Tibial nerve (tissue), 4 donors: ENCODE measurements around the gene MESP2. TPM values are rescaled to one million over a fixed set of nuclear protein-coding genes. Genes with fewer than 3 reads are reported as not detected.

Source experiments
- DNase-seq, 2 donors: peaks; one replicate each; pipeline ENCODE4 v3.0.0-alpha.2; 2019; ENCODE audit warnings: low spot score in 2 of 2
- H3K27ac ChIP-seq, 4 donors: fragments of 200-600 bp; sonication (generic) in 3 of 4; one replicate each; pipeline ENCODE4 v1.5.1; 2017 to 2019; ENCODE audit warnings: mild to moderate bottlenecking in 1 of 4
- H3K27me3 ChIP-seq, 2 donors: fragments of 200-600 bp; sonication (generic) in 1 of 2; one replicate each; pipeline versions ENCODE4 v1.5.1 to v1.6.0; 2017 to 2019
- H3K36me3 ChIP-seq, 3 donors: fragments of 200-600 bp; sonication (generic); one replicate each; pipeline ENCODE4 v1.5.1; 2018 to 2019
- H3K4me1 ChIP-seq, 4 donors: fragments of 200-600 bp; sonication (generic) in 3 of 4; one replicate each; pipeline ENCODE4 v1.5.1; 2017 to 2019
- H3K4me3 ChIP-seq, 4 donors: fragments of 200-600 bp; sonication (generic) in 3 of 4; one replicate each; pipeline ENCODE4 v1.5.1; 2017 to 2019; ENCODE audit warnings: mild to moderate bottlenecking in 1 of 4, moderate library complexity in 1 of 4
- H3K9me3 ChIP-seq, 4 donors: fragments of 200-600 bp; sonication (generic) in 3 of 4; one replicate each; pipeline ENCODE4 v1.5.1; 2017 to 2019
- EP300 ChIP-seq, 2 donors: sonication (generic); formaldehyde crosslinking; IDR thresholded peaks; one replicate each; pipeline ENCODE4 v1.6.1; 2017; ENCODE audit warnings: antibody characterized with exemption in 2 of 2, mild to moderate bottlenecking in 1 of 2
- POLR2A ChIP-seq, 2 donors: fragments of 450-650 bp; IDR thresholded peaks; one replicate each; pipeline ENCODE4 v1.6.1; 2017; ENCODE audit warnings: antibody characterized with exemption in 2 of 2, mild to moderate bottlenecking in 2 of 2, moderate library complexity in 2 of 2
- WGBS, 2 donors: methylation state at CpG; one replicate each; pipeline ENCODE4 v1.1.5; 2018; 5-methylcytosine and 5-hydroxymethylcytosine counted together
- total RNA-seq, 4 donors: library from RNA; depleted of rRNA; stranded (reverse); fragments of >200 nt; gene quantifications; one replicate each; pipeline ENCODE4 v1.1.0, GENCODE V29; 2016
- TF ChIP-seq, protein P1 (sequence below), 5 experiments: fragments of 200-600 bp in 3 of 5; fragments of 450-650 bp in 2 of 5; sonication (generic) in 3 of 5; IDR thresholded peaks; one replicate each; pipeline ENCODE4 v1.5.1; 2016 to 2019; ENCODE audit warnings: antibody characterized with exemption in 5 of 5, mild to moderate bottlenecking in 3 of 5, moderate library complexity in 2 of 5

The MESP2 gene, protein sequence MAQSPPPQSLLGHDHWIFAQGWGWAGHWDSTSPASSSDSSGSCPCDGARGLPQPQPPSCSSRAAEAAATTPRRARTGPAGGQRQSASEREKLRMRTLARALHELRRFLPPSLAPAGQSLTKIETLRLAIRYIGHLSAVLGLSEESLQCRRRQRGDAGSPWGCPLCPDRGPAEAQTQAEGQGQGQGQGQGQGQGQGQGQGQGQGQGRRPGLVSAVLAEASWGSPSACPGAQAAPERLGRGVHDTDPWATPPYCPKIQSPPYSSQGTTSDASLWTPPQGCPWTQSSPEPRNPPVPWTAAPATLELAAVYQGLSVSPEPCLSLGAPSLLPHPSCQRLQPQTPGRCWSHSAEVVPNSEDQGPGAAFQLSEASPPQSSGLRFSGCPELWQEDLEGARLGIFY
- 1 to 10 TPM in 1 of 4 donors, not detected in 3; 1.5 TPM for total RNA-seq

DNA sequence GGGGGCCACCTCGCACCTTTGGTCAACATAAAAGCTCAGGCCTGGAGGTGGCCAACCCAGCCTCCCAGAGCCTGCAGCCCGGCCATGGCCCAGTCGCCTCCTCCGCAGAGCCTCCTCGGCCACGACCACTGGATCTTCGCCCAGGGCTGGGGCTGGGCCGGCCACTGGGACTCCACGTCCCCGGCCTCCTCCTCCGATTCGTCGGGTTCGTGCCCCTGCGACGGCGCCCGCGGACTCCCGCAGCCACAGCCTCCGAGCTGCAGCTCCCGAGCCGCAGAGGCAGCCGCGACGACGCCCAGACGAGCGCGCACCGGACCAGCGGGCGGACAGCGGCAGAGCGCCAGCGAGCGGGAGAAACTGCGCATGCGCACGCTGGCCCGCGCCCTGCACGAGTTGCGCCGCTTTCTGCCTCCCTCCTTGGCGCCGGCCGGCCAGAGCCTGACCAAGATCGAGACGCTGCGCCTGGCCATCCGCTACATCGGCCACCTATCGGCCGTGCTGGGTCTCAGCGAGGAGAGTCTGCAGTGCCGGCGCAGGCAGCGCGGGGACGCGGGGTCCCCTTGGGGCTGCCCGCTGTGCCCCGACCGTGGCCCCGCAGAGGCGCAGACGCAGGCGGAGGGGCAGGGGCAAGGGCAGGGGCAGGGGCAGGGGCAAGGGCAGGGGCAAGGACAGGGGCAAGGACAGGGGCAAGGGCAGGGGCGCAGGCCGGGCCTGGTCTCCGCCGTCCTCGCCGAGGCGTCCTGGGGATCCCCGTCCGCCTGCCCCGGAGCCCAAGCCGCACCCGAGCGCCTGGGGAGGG is at the start of gene MESP2:
TSS of gene MESP2 (plus strand) at position 59 of the 799 bp plus-strand sequence. CDS start at position 85, 26 bp downstream.
- peak within 1 kb of the TSS; percentile 31 to 57 (median 50) for H3K4me3 ChIP-seq
- peak within 1 kb of the TSS in 3 of 4 donors; percentile 14 to 74 (median 60) for H3K27ac ChIP-seq
- no peaks in the 10 kb centered on the region for H3K27me3 ChIP-seq
- peak; percentile 66 to 72 for DNase-seq
- no peaks in the 10 kb centered on the region for H3K9me3 ChIP-seq
- H3K36me3 ChIP-seq: no peaks in the 10 kb centered on the region
- peaks cover 0 to 18% (median 6%) of the 10 kb centered on the region in 4 donors for H3K4me1 ChIP-seq
- TF ChIP-seq EP300 (IDR thresholded peaks at IDR 0.05) (peak in 1 of 2 donors; percentile 41), POLR2A (IDR thresholded peaks at IDR 0.05) (peak in 1 of 2 donors; percentile 41)
- TF ChIP-seq, protein P1, sequence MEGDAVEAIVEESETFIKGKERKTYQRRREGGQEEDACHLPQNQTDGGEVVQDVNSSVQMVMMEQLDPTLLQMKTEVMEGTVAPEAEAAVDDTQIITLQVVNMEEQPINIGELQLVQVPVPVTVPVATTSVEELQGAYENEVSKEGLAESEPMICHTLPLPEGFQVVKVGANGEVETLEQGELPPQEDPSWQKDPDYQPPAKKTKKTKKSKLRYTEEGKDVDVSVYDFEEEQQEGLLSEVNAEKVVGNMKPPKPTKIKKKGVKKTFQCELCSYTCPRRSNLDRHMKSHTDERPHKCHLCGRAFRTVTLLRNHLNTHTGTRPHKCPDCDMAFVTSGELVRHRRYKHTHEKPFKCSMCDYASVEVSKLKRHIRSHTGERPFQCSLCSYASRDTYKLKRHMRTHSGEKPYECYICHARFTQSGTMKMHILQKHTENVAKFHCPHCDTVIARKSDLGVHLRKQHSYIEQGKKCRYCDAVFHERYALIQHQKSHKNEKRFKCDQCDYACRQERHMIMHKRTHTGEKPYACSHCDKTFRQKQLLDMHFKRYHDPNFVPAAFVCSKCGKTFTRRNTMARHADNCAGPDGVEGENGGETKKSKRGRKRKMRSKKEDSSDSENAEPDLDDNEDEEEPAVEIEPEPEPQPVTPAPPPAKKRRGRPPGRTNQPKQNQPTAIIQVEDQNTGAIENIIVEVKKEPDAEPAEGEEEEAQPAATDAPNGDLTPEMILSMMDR (IDR thresholded peaks at IDR 0.05): peak; percentile 31 to 80 (median 46)
- WGBS, 2 donors: 2 to 3% methylated on average over 17 to 59 of the region's 82 CpGs

DNA sequence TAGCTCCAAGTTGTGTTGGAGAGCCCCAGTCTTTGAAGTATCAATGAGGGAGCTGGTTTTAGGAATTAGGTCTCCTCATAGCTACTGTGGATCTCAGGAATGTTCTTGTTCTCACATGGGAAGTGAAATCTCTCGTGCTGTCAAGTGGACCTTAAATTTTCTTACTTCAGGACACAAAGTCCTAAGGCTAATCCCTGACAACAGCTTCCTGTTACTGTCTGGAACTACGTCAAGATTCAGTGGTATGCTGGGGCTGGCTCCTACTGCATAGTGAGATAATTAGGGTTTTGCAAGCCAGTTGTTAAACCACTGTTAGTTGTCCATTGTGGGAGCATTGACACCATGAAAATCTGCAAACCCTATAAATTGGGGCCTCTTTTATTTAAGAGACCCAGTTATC is 47.9 kb upstream of the MESP2 start:
- H3K27me3 ChIP-seq: no peaks in the 10 kb centered on the region
- no peak overlapping the region for H3K4me3 ChIP-seq
- no peak for DNase-seq
- peak overlapping the region in 2 of 4 donors; percentile 38 to 55 for H3K27ac ChIP-seq
- H3K36me3 ChIP-seq: no peaks in the 10 kb centered on the region
- 33 to 37% methylated on average over 2 of the region's 2 CpGs for WGBS, 2 donors
- H3K9me3 ChIP-seq: peaks cover 0 to 10% (median 0%) of the 10 kb centered on the region in 4 donors
- no peak for TF ChIP-seq POLR2A (IDR thresholded peaks at IDR 0.05)
- TF ChIP-seq, protein P1 (IDR thresholded peaks at IDR 0.05): no peak
- peak; percentile 27 to 66 for TF ChIP-seq EP300 (IDR thresholded peaks at IDR 0.05)
- peaks cover 0 to 6% (median 0%) of the 10 kb centered on the region in 4 donors for H3K4me1 ChIP-seq

DNA sequence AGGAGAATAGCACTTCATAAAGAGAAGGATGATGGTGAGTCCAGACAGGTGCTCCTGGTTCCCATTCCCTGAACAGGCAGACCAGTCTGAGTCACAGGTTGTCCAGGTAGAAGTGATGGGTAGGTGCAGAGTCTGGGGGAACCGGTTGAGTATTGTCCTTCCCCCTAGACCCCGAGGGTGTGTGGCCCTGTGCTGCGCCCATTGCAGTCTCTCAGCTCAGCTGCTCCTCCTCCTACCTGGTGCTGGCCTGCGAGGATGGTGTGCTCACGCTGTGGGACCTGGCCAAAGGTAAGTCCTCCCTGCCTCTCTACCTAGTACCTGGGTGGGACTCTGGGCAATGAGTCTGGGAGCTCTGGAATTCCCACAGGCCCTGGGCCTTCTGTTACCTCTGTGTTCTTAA is 44.9 kb upstream of the MESP2 start:
- 79 to 100% methylated on average over 1 to 5 of the region's 5 CpGs for WGBS, 2 donors
- Histone ChIP-seq H3K4me1 (peaks cover 0 to 6% (median 0%) of the 10 kb centered on the region in 4 donors), H3K9me3 (no peaks in the 10 kb centered on the region), H3K36me3 (no peaks in the 10 kb centered on the region), H3K27ac (no peak overlapping the region), H3K4me3 (no peak overlapping the region), H3K27me3 (no peaks in the 10 kb centered on the region)
- TF ChIP-seq, protein P1 (IDR thresholded peaks at IDR 0.05): no peak
- TF ChIP-seq EP300 (IDR thresholded peaks at IDR 0.05) (no peak), POLR2A (IDR thresholded peaks at IDR 0.05) (no peak)
- DNase-seq: no peak

DNA sequence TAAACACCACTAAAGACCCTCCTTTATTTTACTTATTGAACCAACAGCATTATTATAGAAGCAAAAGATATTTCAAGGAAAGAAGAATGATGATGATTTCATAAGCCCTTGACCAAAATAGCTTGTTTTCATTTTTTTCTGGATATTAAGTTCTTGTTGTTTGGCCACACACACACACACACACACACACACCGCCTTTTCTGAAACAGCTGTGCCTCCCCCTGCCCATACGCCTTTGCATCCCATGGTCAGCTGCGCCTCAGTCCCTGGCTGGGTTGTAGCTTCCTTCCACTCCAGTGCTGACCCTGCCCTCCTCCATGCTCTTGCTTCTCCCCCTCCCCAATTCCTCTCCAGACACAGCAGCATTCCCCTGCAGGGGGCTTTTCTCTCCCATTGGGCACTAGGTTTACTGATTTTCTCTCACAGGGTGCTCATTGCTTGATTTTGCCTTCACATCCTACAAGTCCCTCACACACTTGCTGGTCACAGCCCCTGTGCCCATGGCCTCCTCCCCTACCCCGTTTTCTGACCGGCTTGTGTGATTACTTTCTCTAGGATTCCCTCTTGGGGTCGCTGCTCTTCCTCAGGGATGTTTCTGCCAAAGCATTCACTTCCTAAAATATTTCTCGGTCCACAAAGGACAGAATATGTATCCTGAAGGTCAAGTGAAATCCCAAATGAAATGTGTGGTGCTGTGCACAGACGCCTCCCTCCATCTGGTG is 43.5 kb upstream of the MESP2 start:
- Histone ChIP-seq H3K27ac (no peak overlapping the region), H3K4me1 (peaks cover 0 to 6% (median 0%) of the 10 kb centered on the region in 4 donors), H3K27me3 (no peaks in the 10 kb centered on the region), H3K4me3 (no peak overlapping the region), H3K9me3 (no peaks in the 10 kb centered on the region), H3K36me3 (no peaks in the 10 kb centered on the region)
- no peak for DNase-seq
- TF ChIP-seq, protein P1 (IDR thresholded peaks at IDR 0.05): no peak
- TF ChIP-seq EP300 (IDR thresholded peaks at IDR 0.05) (no peak), POLR2A (IDR thresholded peaks at IDR 0.05) (no peak)
- 39 to 43% methylated on average over 8 of the region's 8 CpGs for WGBS, 2 donors
